GM18507 (cell line): ENCODE measurements around the gene ARL4D.

Source experiments
- DNase-seq: peaks from one replicate; pipeline ENCODE4 v3.0.0; 2011; ENCODE audit warnings: low read depth; ENCODE audit not compliant: insufficient read length; ENCODE audit errors: extremely low spot score
- FAIRE-seq: peaks from 2 replicates; lab custom pipeline; 2011; peaks lifted over from hg19 to GRCh38; lab: Jason Lieb, UNC

Gene ARL4D

GRCh38 chr17:43446773-43447172, 48.0 kb downstream of the ARL4D start:
- FAIRE-seq, result no peak
- DNase-seq, result no peak

- DNase-seq (no peak), FAIRE-seq (no peak)
Observed at GRCh38 chr17:43448720-43449469, 50.1 kb downstream of the ARL4D start.

GRCh38 chr17:43449470-43450248, 50.9 kb downstream of the ARL4D start:
- no peak for DNase-seq
- FAIRE-seq, result no peak
